Dermis microvascular lymphatic vessel endothelial cell (primary cell): ENCODE measurements around the gene ZC3H4. TPM values are rescaled to one million over a fixed set of nuclear protein-coding genes. Genes with fewer than 3 reads are reported as not detected.

Experiments used
- DNase-seq, 2 donors: peaks; one replicate each; pipeline versions ENCODE4 v3.0.0 to v3.0.0-alpha.2; 2010; ENCODE audit warnings: low read depth in 2 of 2
- total RNA-seq: library from RNA; depleted of rRNA; stranded (reverse); fragments of >200 nt; gene quantifications from 2 replicates; pipeline ENCODE4 v1.2.1, GENCODE V29; 2014

Gene ZC3H4
- total RNA-seq, 1 donor from 2014 or later, result 8.6 TPM

- DNase-seq, result no peak
These were observed 19.5 kb upstream of the ZC3H4 start for GRCh38 chr19:47133021-47133471.

- DNase-seq, result no peak
These were observed 18.7 kb upstream of the ZC3H4 start for GRCh38 chr19:47132194-47132852.

GRCh38 chr19:47130589-47131227 lies 17.1 kb upstream of the ZC3H4 start, which contains the start of gene SAE1:
Gene SAE1 (plus strand): TSS chr19:47130835. CDS start chr19:47130931, 96 bp downstream.
- DNase-seq, result peak; percentile 96 to 98

- DNase-seq, result no peak
These were observed 16.6 kb upstream of the ZC3H4 start for GRCh38 chr19:47130120-47130588.

- DNase-seq, result no peak
These were observed 16.0 kb upstream of the ZC3H4 start for GRCh38 chr19:47129579-47129978.

- DNase-seq, result no peak
These were observed 12.0 kb upstream of the ZC3H4 start for GRCh38 chr19:47125669-47125938.

- DNase-seq, result peak in 1 of 2 donors; percentile 80
These were observed 11.5 kb upstream of the ZC3H4 start for GRCh38 chr19:47124937-47125668.

GRCh38 chr19:47123406-47123805 lies 9.8 kb upstream of the ZC3H4 start:
- no peak for DNase-seq

- DNase-seq, result no peak
These were observed 9.1 kb upstream of the ZC3H4 start for GRCh38 chr19:47122359-47123335.

- no peak for DNase-seq
These were observed 7.0 kb upstream of the ZC3H4 start for GRCh38 chr19:47120470-47121067.

- DNase-seq, result no peak
These were observed 475 bp upstream of the ZC3H4 start for GRCh38 chr19:47113850-47114651.

GRCh38 chr19:47112166-47112996 lies 1.2 kb downstream of the ZC3H4 start:
- peak in 1 of 2 donors; percentile 91 for DNase-seq

GRCh38 chr19:47111682-47112165 lies 1.9 kb downstream of the ZC3H4 start:
- no peak for DNase-seq

- no peak for DNase-seq
These were observed 2.5 kb downstream of the ZC3H4 start for GRCh38 chr19:47111006-47111621.

GRCh38 chr19:47110521-47111005 lies 3.0 kb downstream of the ZC3H4 start:
- no peak for DNase-seq

GRCh38 chr19:47109541-47110375 lies 3.8 kb downstream of the ZC3H4 start:
- peak; percentile 43 to 84 for DNase-seq

GRCh38 chr19:47109177-47109540 lies 4.4 kb downstream of the ZC3H4 start:
- DNase-seq, result no peak
